ENCODE data around the gene OR5D13.

Gene OR5D13

GRCh38 chr11:55793321-55793720 lies 20.1 kb downstream of the OR5D13 start:
- peaks cover 0 to 14% of the 10 kb centered on the region in 2 donors for H3K9me3 ChIP-seq (replicated peaks in 1 of 2; ENCODE audit: control insufficient read depth in 2 of 2, insufficient read depth in 1 of 2, low read depth in 1 of 2, low read length in 2 of 2)
- WGBS, 2 donors (ENCODE audit: extremely low coverage in 2 of 2, insufficient read length in 2 of 2, insufficient replicate concordance in 1 of 2), result no CpG with 5 or more reads among the region's 2 CpGs
- DNase-seq (ENCODE audit: low spot score), result no peak
- no peak overlapping the region for H4K91ac ChIP-seq (ENCODE audit: low read depth, low read length, poor library complexity)
- no peak overlapping the region for H2AK5ac ChIP-seq (ENCODE audit: low read depth, low read length)
- no peak overlapping the region for H3K4me2 ChIP-seq (ENCODE audit: insufficient read depth, low read length, poor library complexity, severe bottlenecking)
- H2BK15ac ChIP-seq (ENCODE audit: low read length), result no peak overlapping the region
- no peak overlapping the region for H3K18ac ChIP-seq (ENCODE audit: low read length)
- no peak overlapping the region for H3K4me3 ChIP-seq (ENCODE audit: low read length in 2 of 2)
- H3K27ac ChIP-seq (replicated peaks; ENCODE audit: low read length), result no peak overlapping the region
- no peaks in the 10 kb centered on the region for H3K4me1 ChIP-seq (ENCODE audit: control insufficient read depth in 2 of 2, insufficient read depth in 1 of 2, low read depth in 1 of 2, low read length in 2 of 2)
- no peaks in the 10 kb centered on the region for H3K79me1 ChIP-seq (ENCODE audit: low read depth, low read length)
- no peak overlapping the region for H2AFZ ChIP-seq (ENCODE audit: low read length)
- H3K23ac ChIP-seq (ENCODE audit: low read depth, low read length, poor library complexity), result no peak overlapping the region
- no peak overlapping the region for H3K14ac ChIP-seq (ENCODE audit: low read length)
- no peak overlapping the region for H2BK5ac ChIP-seq (ENCODE audit: low read length)
- H4K8ac ChIP-seq (ENCODE audit: low read depth, low read length), result no peak overlapping the region
- peaks cover 0 to under 1% (median 0%) of the 10 kb centered on the region in 3 experiments for H3K27me3 ChIP-seq (ENCODE audit: control insufficient read depth in 3 of 3, insufficient read depth in 3 of 3, low read depth in 1 of 3, low read length in 3 of 3)
- H3K36me3 ChIP-seq (replicated peaks in 1 of 2; ENCODE audit: control insufficient read depth in 2 of 2, insufficient read depth in 2 of 2, low read length in 2 of 2), result no peaks in the 10 kb centered on the region
- no peak overlapping the region for H3K9ac ChIP-seq (ENCODE audit: low read depth, low read length, poor library complexity)
- no peak overlapping the region for H2BK12ac ChIP-seq (ENCODE audit: low read length)
- no peak overlapping the region for H2BK120ac ChIP-seq (ENCODE audit: low read depth, low read length)
- no peak overlapping the region for H3K4ac ChIP-seq (ENCODE audit: low read length)

GRCh38 chr11:55795256-55795655 lies 22.0 kb downstream of the OR5D13 start, which contains the start of gene OR5D14:
Gene OR5D14 (plus strand): TSS chr11:55795556. CDS start chr11:55795556, 0 bp downstream.
- Histone ChIP-seq H2BK12ac (ENCODE audit: low read length) (no peak within 1 kb of the TSS), H3K27ac (replicated peaks; ENCODE audit: low read length) (no peak within 1 kb of the TSS), H2AFZ (ENCODE audit: low read length) (no peak within 1 kb of the TSS), H3K14ac (ENCODE audit: low read length) (no peak within 1 kb of the TSS), H3K23ac (ENCODE audit: low read depth, low read length, poor library complexity) (no peak within 1 kb of the TSS), H3K4me3 (ENCODE audit: low read length in 2 of 2) (no peak within 1 kb of the TSS), H4K91ac (ENCODE audit: low read depth, low read length, poor library complexity) (no peak within 1 kb of the TSS), H3K18ac (ENCODE audit: low read length) (no peak within 1 kb of the TSS), H2BK15ac (ENCODE audit: low read length) (no peak within 1 kb of the TSS), H3K4me1 (ENCODE audit: control insufficient read depth in 2 of 2, insufficient read depth in 1 of 2, low read depth in 1 of 2, low read length in 2 of 2) (no peaks in the 10 kb centered on the region), H2BK5ac (ENCODE audit: low read length) (no peak within 1 kb of the TSS), H3K27me3 (ENCODE audit: control insufficient read depth in 3 of 3, insufficient read depth in 3 of 3, low read depth in 1 of 3, low read length in 3 of 3) (peaks cover 0 to 2% (median 0%) of the 10 kb centered on the region in 3 experiments), H3K4ac (ENCODE audit: low read length) (no peak within 1 kb of the TSS), H3K9ac (ENCODE audit: low read depth, low read length, poor library complexity) (no peak within 1 kb of the TSS), H3K79me1 (ENCODE audit: low read depth, low read length) (no peaks in the 10 kb centered on the region), H3K9me3 (replicated peaks in 1 of 2; ENCODE audit: control insufficient read depth in 2 of 2, insufficient read depth in 1 of 2, low read depth in 1 of 2, low read length in 2 of 2) (peaks cover 0 to 16% of the 10 kb centered on the region in 2 donors), H3K4me2 (ENCODE audit: insufficient read depth, low read length, poor library complexity, severe bottlenecking) (no peak within 1 kb of the TSS), H4K8ac (ENCODE audit: low read depth, low read length) (no peak within 1 kb of the TSS), H3K36me3 (replicated peaks in 1 of 2; ENCODE audit: control insufficient read depth in 2 of 2, insufficient read depth in 2 of 2, low read length in 2 of 2) (no peaks in the 10 kb centered on the region), H2BK120ac (ENCODE audit: low read depth, low read length) (no peak within 1 kb of the TSS), H2AK5ac (ENCODE audit: low read depth, low read length) (no peak within 1 kb of the TSS)
- no peak for DNase-seq (ENCODE audit: low spot score)

GRCh38 chr11:55806248-55806647 lies 33.0 kb downstream of the OR5D13 start:
- no peaks in the 10 kb centered on the region for H3K79me1 ChIP-seq (ENCODE audit: low read depth, low read length)
- H4K91ac ChIP-seq (ENCODE audit: low read depth, low read length, poor library complexity), result no peak overlapping the region
- H2BK12ac ChIP-seq (ENCODE audit: low read length), result no peak overlapping the region
- no peak overlapping the region for H3K4ac ChIP-seq (ENCODE audit: low read length)
- H3K36me3 ChIP-seq (replicated peaks in 1 of 2; ENCODE audit: control insufficient read depth in 2 of 2, insufficient read depth in 2 of 2, low read length in 2 of 2), result no peaks in the 10 kb centered on the region
- H2BK5ac ChIP-seq (ENCODE audit: low read length), result no peak overlapping the region
- H2BK15ac ChIP-seq (ENCODE audit: low read length), result no peak overlapping the region
- no peak overlapping the region for H3K27ac ChIP-seq (replicated peaks; ENCODE audit: low read length)
- H2BK120ac ChIP-seq (ENCODE audit: low read depth, low read length), result no peak overlapping the region
- no peak overlapping the region for H3K4me2 ChIP-seq (ENCODE audit: insufficient read depth, low read length, poor library complexity, severe bottlenecking)
- no peak overlapping the region for H2AK5ac ChIP-seq (ENCODE audit: low read depth, low read length)
- peaks cover 0 to 11% of the 10 kb centered on the region in 2 donors for H3K9me3 ChIP-seq (replicated peaks in 1 of 2; ENCODE audit: control insufficient read depth in 2 of 2, insufficient read depth in 1 of 2, low read depth in 1 of 2, low read length in 2 of 2)
- H2AFZ ChIP-seq (ENCODE audit: low read length), result no peak overlapping the region
- H3K18ac ChIP-seq (ENCODE audit: low read length), result no peak overlapping the region
- no peak overlapping the region for H3K9ac ChIP-seq (ENCODE audit: low read depth, low read length, poor library complexity)
- WGBS, 2 donors (ENCODE audit: extremely low coverage in 2 of 2, insufficient read length in 2 of 2, insufficient replicate concordance in 1 of 2), result no CpG with 5 or more reads among the region's 1 CpG
- H3K4me1 ChIP-seq (ENCODE audit: control insufficient read depth in 2 of 2, insufficient read depth in 1 of 2, low read depth in 1 of 2, low read length in 2 of 2), result no peaks in the 10 kb centered on the region
- H3K23ac ChIP-seq (ENCODE audit: low read depth, low read length, poor library complexity), result no peak overlapping the region
- no peak overlapping the region for H3K4me3 ChIP-seq (ENCODE audit: low read length in 2 of 2)
- no peak overlapping the region for H3K14ac ChIP-seq (ENCODE audit: low read length)
- DNase-seq (ENCODE audit: low spot score), result no peak
- no peaks in the 10 kb centered on the region for H3K27me3 ChIP-seq (ENCODE audit: control insufficient read depth in 3 of 3, insufficient read depth in 3 of 3, low read depth in 1 of 3, low read length in 3 of 3)
- no peak overlapping the region for H4K8ac ChIP-seq (ENCODE audit: low read depth, low read length)

GRCh38 chr11:55811067-55811466 lies 37.8 kb downstream of the OR5D13 start, which contains the start of gene OR5L1:
Gene OR5L1 (plus strand): TSS chr11:55811367. CDS start chr11:55811467, 100 bp downstream.
- WGBS, 2 donors (ENCODE audit: extremely low coverage in 2 of 2, insufficient read length in 2 of 2, insufficient replicate concordance in 1 of 2), result no CpG with 5 or more reads among the region's 1 CpG

More at GRCh38 chr11:55811067-55811466, 37.8 kb downstream of the OR5D13 start, which contains the start of gene OR5L1:
- Histone ChIP-seq H3K4me1 (ENCODE audit: control insufficient read depth in 2 of 2, insufficient read depth in 1 of 2, low read depth in 1 of 2, low read length in 2 of 2) (no peaks in the 10 kb centered on the region), H3K18ac (ENCODE audit: low read length) (no peak within 1 kb of the TSS), H3K27ac (replicated peaks; ENCODE audit: low read length) (no peak within 1 kb of the TSS), H3K4me2 (ENCODE audit: insufficient read depth, low read length, poor library complexity, severe bottlenecking) (no peak within 1 kb of the TSS), H2AK5ac (ENCODE audit: low read depth, low read length) (no peak within 1 kb of the TSS), H3K79me1 (ENCODE audit: low read depth, low read length) (no peaks in the 10 kb centered on the region), H4K8ac (ENCODE audit: low read depth, low read length) (no peak within 1 kb of the TSS), H4K91ac (ENCODE audit: low read depth, low read length, poor library complexity) (no peak within 1 kb of the TSS), H3K23ac (ENCODE audit: low read depth, low read length, poor library complexity) (no peak within 1 kb of the TSS), H3K4me3 (ENCODE audit: low read length in 2 of 2) (no peak within 1 kb of the TSS), H2BK5ac (ENCODE audit: low read length) (no peak within 1 kb of the TSS), H3K4ac (ENCODE audit: low read length) (no peak within 1 kb of the TSS), H3K14ac (ENCODE audit: low read length) (no peak within 1 kb of the TSS), H3K27me3 (ENCODE audit: control insufficient read depth in 3 of 3, insufficient read depth in 3 of 3, low read depth in 1 of 3, low read length in 3 of 3) (no peaks in the 10 kb centered on the region), H2AFZ (ENCODE audit: low read length) (no peak within 1 kb of the TSS), H2BK120ac (ENCODE audit: low read depth, low read length) (no peak within 1 kb of the TSS), H3K9ac (ENCODE audit: low read depth, low read length, poor library complexity) (no peak within 1 kb of the TSS), H2BK12ac (ENCODE audit: low read length) (no peak within 1 kb of the TSS), H2BK15ac (ENCODE audit: low read length) (no peak within 1 kb of the TSS), H3K9me3 (replicated peaks in 1 of 2; ENCODE audit: control insufficient read depth in 2 of 2, insufficient read depth in 1 of 2, low read depth in 1 of 2, low read length in 2 of 2) (peaks cover 0 to 10% of the 10 kb centered on the region in 2 donors), H3K36me3 (replicated peaks in 1 of 2; ENCODE audit: control insufficient read depth in 2 of 2, insufficient read depth in 2 of 2, low read length in 2 of 2) (no peaks in the 10 kb centered on the region)
- DNase-seq (ENCODE audit: low spot score), result no peak
